WI38 (cell line): ENCODE data around the gene PROCR.
A peak's percentile ranks its signal among the peaks of the same experiment; 100 is the strongest.
"Not testable (repeated sequence)": the region's sequence is repeated elsewhere in the genome, so short reads cannot be mapped to it uniquely, and the experiment has no call there.

Experiments used
- H3K4me3 ChIP-seq: 2 replicates; pipeline ENCODE4 v1.5.1; 2011; ENCODE audit warnings: low read depth, mild to moderate bottlenecking, control low read depth, low read length
- TF ChIP-seq, protein P1 (sequence below): IDR thresholded peaks from 2 replicates; pipeline ENCODE4 v1.5.1; 2012; ENCODE audit warnings: low read depth, mild to moderate bottlenecking, control low read depth, low read length

Gene PROCR

DNA sequence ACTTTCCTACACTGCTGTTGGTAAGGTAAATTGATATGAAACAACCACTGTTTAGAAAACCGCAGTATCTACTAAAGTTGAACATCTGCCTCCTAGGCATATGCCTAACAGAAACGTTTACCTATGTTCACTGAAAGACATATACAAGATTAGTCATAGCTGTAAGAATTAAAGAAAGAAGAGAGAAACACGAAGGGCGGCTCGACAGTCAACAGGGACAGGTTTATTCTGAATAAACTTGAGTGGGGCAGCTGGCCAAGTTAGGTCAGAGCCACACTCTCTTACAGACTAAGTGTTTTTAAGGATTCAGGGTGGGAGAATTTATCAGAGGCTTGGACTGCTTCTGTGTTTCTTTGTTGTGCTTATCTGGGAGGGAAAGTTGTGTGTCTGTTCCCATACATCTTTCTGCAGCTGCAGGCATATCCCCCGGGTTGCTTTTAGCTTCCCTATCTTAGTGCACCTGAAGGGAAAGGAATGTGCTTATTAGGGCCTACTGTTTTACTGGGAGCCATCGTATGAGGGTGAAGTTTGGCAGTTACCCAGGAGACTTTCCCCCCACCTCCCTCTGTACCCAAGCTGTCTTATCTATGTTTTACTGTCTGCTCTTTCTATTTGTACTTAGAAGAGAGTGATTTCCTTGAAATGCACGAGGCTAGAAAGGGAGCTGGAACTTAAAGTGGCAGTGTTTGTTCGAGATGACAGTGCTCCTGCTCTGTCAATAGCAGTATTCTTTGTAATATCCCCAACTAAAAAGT, 20.4 kb downstream of the PROCR start:
- TF ChIP-seq, protein P1, sequence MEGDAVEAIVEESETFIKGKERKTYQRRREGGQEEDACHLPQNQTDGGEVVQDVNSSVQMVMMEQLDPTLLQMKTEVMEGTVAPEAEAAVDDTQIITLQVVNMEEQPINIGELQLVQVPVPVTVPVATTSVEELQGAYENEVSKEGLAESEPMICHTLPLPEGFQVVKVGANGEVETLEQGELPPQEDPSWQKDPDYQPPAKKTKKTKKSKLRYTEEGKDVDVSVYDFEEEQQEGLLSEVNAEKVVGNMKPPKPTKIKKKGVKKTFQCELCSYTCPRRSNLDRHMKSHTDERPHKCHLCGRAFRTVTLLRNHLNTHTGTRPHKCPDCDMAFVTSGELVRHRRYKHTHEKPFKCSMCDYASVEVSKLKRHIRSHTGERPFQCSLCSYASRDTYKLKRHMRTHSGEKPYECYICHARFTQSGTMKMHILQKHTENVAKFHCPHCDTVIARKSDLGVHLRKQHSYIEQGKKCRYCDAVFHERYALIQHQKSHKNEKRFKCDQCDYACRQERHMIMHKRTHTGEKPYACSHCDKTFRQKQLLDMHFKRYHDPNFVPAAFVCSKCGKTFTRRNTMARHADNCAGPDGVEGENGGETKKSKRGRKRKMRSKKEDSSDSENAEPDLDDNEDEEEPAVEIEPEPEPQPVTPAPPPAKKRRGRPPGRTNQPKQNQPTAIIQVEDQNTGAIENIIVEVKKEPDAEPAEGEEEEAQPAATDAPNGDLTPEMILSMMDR = no peak
- no peak overlapping the region for H3K4me3 ChIP-seq

DNA sequence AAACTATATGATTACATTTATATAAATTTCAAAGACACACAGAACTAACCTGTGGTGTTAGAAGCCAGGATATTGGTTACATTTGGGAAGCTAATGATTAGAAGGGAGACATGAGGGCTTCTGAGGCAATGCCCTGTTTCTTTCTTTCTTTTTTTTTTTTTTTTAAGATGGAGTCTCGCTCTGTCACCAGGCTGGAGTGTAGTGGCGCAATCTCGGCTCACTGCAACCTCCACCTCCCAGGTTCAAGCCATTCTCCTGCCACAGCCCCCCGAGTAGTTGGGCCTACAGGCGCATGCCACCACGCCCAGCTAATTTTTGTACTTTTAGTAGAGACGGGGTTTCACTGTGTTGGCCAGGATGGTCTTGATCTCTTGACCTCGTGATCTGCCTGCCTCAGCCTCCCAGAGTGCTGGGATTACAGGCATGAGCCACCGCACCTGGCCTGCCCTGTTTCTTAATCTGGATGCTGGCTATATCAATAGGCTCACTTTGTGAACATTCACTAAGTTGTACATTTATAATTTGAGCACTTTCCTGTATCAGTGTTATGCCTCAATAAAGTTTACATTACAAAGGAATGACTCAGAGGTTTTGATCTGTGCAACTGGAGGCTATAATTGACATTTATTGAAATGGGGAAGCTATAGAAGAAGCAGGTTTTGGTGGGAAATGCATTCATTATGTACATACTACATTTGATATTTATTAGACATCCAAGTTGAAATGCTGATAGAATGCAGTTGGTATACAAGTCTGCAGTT, 21.3 kb downstream of the PROCR start:
- not testable (repeated sequence) for H3K4me3 ChIP-seq

DNA sequence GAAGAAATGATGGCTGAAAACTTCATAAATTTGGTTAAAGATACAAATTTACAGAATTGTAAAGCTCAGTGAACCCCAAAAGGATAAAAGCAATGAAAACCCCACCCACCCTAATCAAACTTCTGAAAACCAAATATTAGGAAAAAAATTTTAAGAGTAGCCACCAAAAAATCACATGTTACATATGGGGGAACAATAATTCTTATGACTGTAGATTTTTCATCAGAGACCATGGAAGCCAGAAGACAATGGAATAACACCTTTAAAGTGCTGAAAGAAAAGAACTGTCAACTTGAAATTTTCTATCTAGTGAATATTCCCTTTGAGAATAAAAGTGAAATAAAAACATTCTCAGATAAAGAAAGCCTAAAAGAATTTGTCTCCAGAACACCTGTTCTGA, 24.4 kb downstream of the PROCR start:
- H3K4me3 ChIP-seq = no peak overlapping the region
- TF ChIP-seq, protein P1 = no peak

DNA sequence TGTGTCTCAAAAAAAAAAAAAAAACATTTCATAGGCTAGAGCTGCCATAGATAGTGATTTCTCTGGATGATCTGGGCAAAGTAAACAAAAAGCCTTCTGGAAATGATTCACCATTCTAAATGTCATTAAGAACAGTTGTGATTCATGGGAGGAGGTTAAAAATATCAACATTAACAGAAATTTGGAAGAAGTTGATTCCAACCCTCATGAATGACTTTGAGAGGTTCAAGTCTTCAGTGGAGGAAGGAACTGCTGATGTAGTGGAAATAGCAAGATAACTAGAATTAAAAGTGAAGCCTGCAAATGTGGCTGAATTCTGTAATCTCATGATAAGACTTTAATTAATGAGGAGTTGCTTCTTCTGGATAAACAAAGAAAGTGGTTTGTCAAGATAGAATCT, 27.9 kb downstream of the PROCR start:
- TF ChIP-seq, protein P1 = no peak
- no peak overlapping the region for H3K4me3 ChIP-seq

DNA sequence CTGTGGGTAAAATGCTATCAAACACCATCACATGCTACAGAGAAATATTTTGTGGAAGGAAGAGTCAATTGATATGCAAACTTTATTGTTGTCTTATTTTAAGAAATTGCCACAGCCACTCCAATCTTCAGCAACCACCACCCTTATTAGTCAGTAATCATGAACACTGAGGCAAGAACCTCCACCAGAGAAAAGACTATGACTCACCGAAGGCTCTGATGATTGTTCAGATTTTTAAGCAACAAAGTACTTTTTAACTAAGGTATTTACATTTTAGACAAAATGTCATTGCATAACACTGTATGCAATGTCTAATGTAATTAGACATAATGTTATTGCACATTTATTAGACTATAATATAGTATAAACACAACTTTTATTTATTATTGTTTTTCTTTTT, 28.4 kb downstream of the PROCR start:
- TF ChIP-seq, protein P1 = no peak
- no peak overlapping the region for H3K4me3 ChIP-seq

DNA sequence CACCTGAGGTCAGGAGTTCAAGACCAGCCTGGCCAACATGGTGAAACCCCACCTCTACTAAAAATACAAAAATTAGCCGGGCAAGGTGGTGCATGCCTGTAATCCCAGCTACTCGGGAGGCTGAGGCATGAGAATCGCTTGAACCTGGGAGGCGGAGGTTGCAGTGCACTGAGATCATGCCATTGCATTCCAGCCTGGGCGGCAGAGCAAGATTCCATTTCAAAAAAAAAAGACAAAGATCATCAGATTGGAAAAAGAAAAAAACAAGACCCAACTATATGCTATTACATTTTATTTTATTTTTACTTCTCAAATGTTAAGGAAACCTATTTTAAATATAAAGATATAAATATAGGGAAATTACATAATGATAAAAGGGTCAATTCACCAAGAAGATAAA, 29.6 kb downstream of the PROCR start:
- H3K4me3 ChIP-seq = not testable (repeated sequence)

DNA sequence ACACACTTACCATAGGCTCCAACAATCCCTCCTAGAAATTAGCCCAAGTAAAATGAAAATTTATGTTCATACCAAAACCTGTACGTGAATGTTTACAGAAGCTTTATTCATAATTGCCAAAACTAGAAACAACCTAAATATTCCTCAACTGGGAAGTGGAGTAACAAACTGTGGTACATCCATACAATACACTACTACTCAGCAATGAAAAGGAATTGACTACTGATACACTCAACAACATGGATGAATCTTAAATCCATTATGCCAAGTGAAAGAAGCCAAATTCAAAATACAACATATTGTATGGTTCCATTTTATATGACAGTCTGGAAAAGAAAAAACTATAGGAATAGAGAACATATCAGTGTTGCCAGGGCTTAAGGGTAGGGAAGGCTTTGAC, 34.9 kb downstream of the PROCR start:
- TF ChIP-seq, protein P1 = no peak

DNA sequence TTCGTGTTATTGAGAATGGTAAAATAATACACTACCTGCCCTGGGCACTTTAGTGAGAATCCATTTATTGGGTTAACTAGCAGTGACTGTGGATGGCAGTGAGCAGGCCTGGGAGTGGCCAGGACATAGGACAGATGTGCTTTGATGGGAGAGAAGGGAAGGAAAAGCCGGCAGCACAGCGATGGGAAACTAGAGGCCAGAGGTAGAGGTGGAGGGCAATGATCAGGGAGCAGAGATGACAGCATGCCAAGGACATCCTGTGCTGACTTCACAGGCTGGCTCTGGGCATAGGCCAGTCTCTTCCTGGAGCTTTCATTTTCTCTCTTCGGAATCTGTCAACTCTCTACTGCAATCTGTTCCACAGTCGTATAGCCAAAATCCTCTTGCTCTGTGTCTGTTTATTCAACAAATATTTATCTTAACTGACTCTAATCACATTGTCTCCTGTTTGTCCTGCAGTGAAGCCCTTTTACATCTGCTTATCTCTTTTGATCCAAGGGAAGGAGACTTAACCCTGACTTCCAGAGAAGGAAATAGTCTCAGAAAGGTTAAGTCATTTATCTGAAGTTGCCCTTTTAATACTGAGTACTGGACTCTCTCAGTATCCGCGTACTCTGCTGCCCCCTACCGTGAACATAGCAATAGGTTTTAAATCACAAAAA, 36.2 kb downstream of the PROCR start:
- TF ChIP-seq, protein P1 = peak; percentile 55; the same call in 1 of the 2 replicates
- H3K4me3 ChIP-seq = peak overlapping the region; percentile 27; the same call in 1 of the 2 replicates

More for the DNA sequence above, 34.9 kb downstream of the PROCR start:
- H3K4me3 ChIP-seq = no peak overlapping the region
